GM12878 (cell line): Measurements from ENCODE around the gene SRGAP1. TPM values are rescaled to one million over a fixed set of nuclear protein-coding genes. Genes with fewer than 3 reads are reported as not detected.
A peak's percentile ranks its signal among the peaks of the same experiment; 100 is the strongest.

Source experiments
- ATAC-seq: fragments of 200-7000 bp; cut with Tn5 transposase; 3 replicates; pipeline ENCODE4 v1.9.1; 2020; ENCODE audit warnings: mild to moderate bottlenecking, moderate library complexity
- BruUV-seq: library from RNA; stranded (reverse); fragments of 400-500 nt; replicated peaks from 2 replicates; lab custom pipeline; 2021; lab: Mats Ljungman, UMichigan
- CTCF ChIA-PET: fragments of 300-600 bp; sonication (Branson Sonifier 250); formaldehyde crosslinking; extraction: SDS; loops from one replicate; lab custom pipeline; 2021; ENCODE audit warnings: inconsistent platforms; lab: Yijun Ruan, JAX
- POLR2A ChIA-PET: fragments of 350-600 bp; formaldehyde crosslinking; extraction: SDS; loops from one replicate; lab custom pipeline; 2021; ENCODE audit warnings: inconsistent platforms; lab: Charles Lee
- RAD21 ChIA-PET: fragments of 300-600 bp; sonication (Branson Sonifier 250); formaldehyde crosslinking; loops from one replicate; lab custom pipeline; 2023; ENCODE audit warnings: antibody characterized with exemption; ENCODE audit not compliant: unreplicated experiment; lab: Charles Lee
- SMC1A ChIA-PET: fragments of 300-600 bp; sonication (Branson Sonifier 250); formaldehyde crosslinking; loops from one replicate; lab custom pipeline; 2023; ENCODE audit not compliant: unreplicated experiment, uncharacterized antibody; lab: Charles Lee
- DNase-seq: peaks from one replicate; pipeline ENCODE4 v3.0.0-alpha.2; 2011; ENCODE audit warnings: low read depth, low spot score
- FAIRE-seq: peaks from 3 replicates; lab custom pipeline; 2011; peaks lifted over from hg19 to GRCh38; lab: Jason Lieb, UNC
- H2AFZ ChIP-seq: 2 replicates; pipeline ENCODE4 v1.6.0; 2011; ENCODE audit warnings: low read depth, low read length, control low read depth; ENCODE audit not compliant: control insufficient read depth
- H3K27ac ChIP-seq: 2 replicates; pipeline ENCODE4 v1.5.1; 2011; ENCODE audit warnings: control low read depth; ENCODE audit not compliant: control insufficient read depth, insufficient read depth
- H3K27me3 ChIP-seq, 2 experiments: replicated peaks in 1 of 2; 2 replicates each; pipeline versions ENCODE4 v1.6.0 to v1.6.1; 2011; ENCODE audit warnings: low read length in 1 of 2; ENCODE audit not compliant: control insufficient read depth in 2 of 2, insufficient read depth in 2 of 2
- H3K36me3 ChIP-seq, 2 experiments: 2 replicates each; pipeline ENCODE4 v1.5.1; 2011; ENCODE audit warnings: low read length in 1 of 2; ENCODE audit not compliant: control insufficient read depth in 2 of 2, insufficient read depth in 2 of 2
- H3K4me1 ChIP-seq: 2 replicates; pipeline ENCODE4 v1.6.1; 2011; ENCODE audit warnings: mild to moderate bottlenecking, low read length, moderate library complexity, mixed read lengths; ENCODE audit not compliant: control insufficient read depth, insufficient read depth
- H3K4me2 ChIP-seq: 2 replicates; pipeline ENCODE4 v1.6.0; 2011; ENCODE audit warnings: control low read depth; ENCODE audit not compliant: control insufficient read depth, insufficient read depth
- H3K4me3 ChIP-seq: fragments of 200-600 bp; sonication (generic); 2 replicates; pipeline ENCODE4 v1.5.1; 2016
- H3K79me2 ChIP-seq: 2 replicates; pipeline ENCODE4 v1.6.0; 2011; ENCODE audit warnings: low read length; ENCODE audit not compliant: control insufficient read depth, insufficient read depth
- H3K9ac ChIP-seq: 2 replicates; pipeline ENCODE4 v1.8.0; 2011; ENCODE audit warnings: low read length, control low read depth, mixed read lengths; ENCODE audit not compliant: control insufficient read depth, insufficient read depth
- H3K9me3 ChIP-seq: replicated peaks from 3 replicates; pipeline ENCODE4 v1.5.1; 2011; ENCODE audit warnings: mild to moderate bottlenecking, low read length; ENCODE audit not compliant: control insufficient read depth, insufficient read depth
- H4K20me1 ChIP-seq: 2 replicates; pipeline ENCODE4 v1.6.0; 2011; ENCODE audit not compliant: control insufficient read depth, insufficient read depth
- ATF7 ChIP-seq: fragments of 450-650 bp; IDR thresholded peaks from 2 replicates; pipeline ENCODE4 v1.6.1; 2016; ENCODE audit warnings: low read depth, mild to moderate bottlenecking
- EP300 ChIP-seq, 2 experiments: fragments of 150-350 bp in 1 of 2; IDR thresholded peaks; 2 replicates each; pipeline ENCODE4 v1.6.1; 2011 to 2012; ENCODE audit warnings: low read depth in 2 of 2, low read length in 2 of 2, borderline replicate concordance in 1 of 2, improper control_type of control experiment in 1 of 2, inconsistent platforms in 1 of 2; ENCODE audit not compliant: control insufficient read depth in 1 of 2
- NR2C2 ChIP-seq: IDR thresholded peaks from 2 replicates; pipeline ENCODE4 v1.6.1; 2011; ENCODE audit warnings: borderline replicate concordance, low read depth; ENCODE audit not compliant: control insufficient read depth, insufficient read length
- RUNX3 ChIP-seq: IDR thresholded peaks from 2 replicates; pipeline ENCODE4 v1.6.1; 2012; ENCODE audit warnings: low read length, inconsistent platforms
- ZSCAN29 ChIP-seq: fragments of 450-650 bp; IDR thresholded peaks from 2 replicates; pipeline ENCODE4 v1.6.1; 2017; ENCODE audit warnings: mild to moderate bottlenecking, moderate library complexity
- WGBS: methylation state at CpG from one replicate; pipeline ENCODE4 v1.1.6; 2016; ENCODE audit warnings: low lambda C conversion rate; ENCODE audit not compliant: insufficient replicate concordance, insufficient coverage; ENCODE audit errors: missing lambda C conversion rate; 5-methylcytosine and 5-hydroxymethylcytosine counted together
- in situ Hi-C: fragments of 300-500 bp; cut with MboI; formaldehyde crosslinking; loops from 9 replicates; pipeline ENCODE4 v1.14.3; 2018; ENCODE audit warnings: mixed read lengths
- intact Hi-C: fragments of 100-400 bp; cut with micrococcal nuclease; formaldehyde crosslinking; loops from one replicate; pipeline ENCODE4 v1.14.2; 2022; ENCODE audit not compliant: unreplicated experiment
- polyA plus RNA-seq, 11 experiments: library from polyadenylated mRNA; depleted of rRNA in 4 of 11; unstranded in 6 of 11; stranded (reverse) in 5 of 11; fragments of >200 nt; fragmentation: Nextera tagmentation in 4 of 11; fragmentation: Illumina TruSeq in 1 of 11; extraction: Ambion mirVana in 4 of 11; extraction: Trizol in 1 of 11; gene quantifications; 1 replicate in 1 of 11; 2 replicates in 10 of 11; pipeline versions ENCODE4 v1.2.1 to v1.2.3, GENCODE V29; 2011 to 2016; ENCODE audit warnings: inconsistent platforms in 2 of 11, missing spikeins in 2 of 11, low read depth in 1 of 11
- total RNA-seq, 4 experiments: library from RNA; depleted of rRNA in 3 of 4; stranded (reverse); fragments of >200 nt in 3 of 4; fragmentation: Illumina TruSeq in 1 of 4; extraction: Trizol in 1 of 4; gene quantifications; 2 replicates each; pipeline versions ENCODE4 v1.2.1 to v1.2.3, GENCODE V29; 2013 to 2021

SRGAP1 gene
- total and polyA plus RNA-seq, 10 of the 15 experiments (the other 5 are each of a cell fraction or from before 2014, with no cell fraction given) = 0.16 to 0.85 (median 0.46) TPM

GRCh38 chr12:63897931-63898330 lies 53.4 kb downstream of the SRGAP1 start:
- ChIA-PET CTCF (no interaction called here), POLR2A (interaction anchor here (0.6 to 0.8 kb wide), 2 partner anchors 8 to 10 kb away, joined by 3 to 4 read pairs; no protein-coding TSS in a partner anchor), RAD21 (no interaction called here), SMC1A (interaction anchor here (0.8 to 2.0 kb wide), 6 partner anchors 8 to 53 kb away, joined by 3 to 4 read pairs (median 3); partner anchors contain the start of gene SRGAP1)
- Histone ChIP-seq H3K27ac (no peak overlapping the region), H3K4me1 (no peaks in the 10 kb centered on the region), H3K79me2 (no peaks in the 10 kb centered on the region), H3K4me3 (no peak overlapping the region), H4K20me1 (no peaks in the 10 kb centered on the region), H3K9me3 (no peaks in the 10 kb centered on the region), H3K36me3 (no peaks in the 10 kb centered on the region), H2AFZ (no peak overlapping the region), H3K4me2 (no peak overlapping the region), H3K9ac (no peak overlapping the region), H3K27me3 (no peaks in the 10 kb centered on the region)
- FAIRE-seq (no peak), ATAC-seq (peak; percentile 37; the same call in 2 of the 3 replicates), DNase-seq (no peak)
- TF ChIP-seq NR2C2 (no peak), RUNX3 (peak; percentile 13; the same call in 1 of the 2 replicates)
- in situ Hi-C loops = no loop called here
- 28% methylated on average over 2 of the region's 2 CpGs for WGBS
- intact Hi-C loops = no loop called here
- no TSS peak for BruUV-seq

GRCh38 chr12:63898764-63899337 lies 54.4 kb downstream of the SRGAP1 start:
- ChIA-PET RAD21 (no interaction called here), SMC1A (interaction anchor here (0.8 to 2.0 kb wide), 5 partner anchors 9 to 54 kb away, joined by 3 to 4 read pairs (median 3); partner anchors contain the start of gene SRGAP1), POLR2A (no interaction called here), CTCF (no interaction called here)
- in situ Hi-C loops = no loop called here
- Histone ChIP-seq H3K4me3 (no peak overlapping the region), H3K27me3 (no peaks in the 10 kb centered on the region), H2AFZ (no peak overlapping the region), H3K4me2 (no peak overlapping the region), H3K36me3 (no peaks in the 10 kb centered on the region), H4K20me1 (no peaks in the 10 kb centered on the region), H3K9me3 (no peaks in the 10 kb centered on the region), H3K79me2 (no peaks in the 10 kb centered on the region), H3K4me1 (no peaks in the 10 kb centered on the region), H3K9ac (no peak overlapping the region), H3K27ac (no peak overlapping the region)
- WGBS = 30% methylated on average over 4 of the region's 4 CpGs
- intact Hi-C loops = no loop called here
- TF ChIP-seq EP300 (IDR thresholded peaks at IDR 0.05; ENCODE audit: borderline replicate concordance in 1 of 2, control insufficient read depth in 1 of 2, low read depth in 2 of 2, low read length in 2 of 2) = 0 out of 4 replicates have a peak, but pooled peaks of 1 of the 2 experiments have one; percentile 15
- TF ChIP-seq ATF7 = peak; percentile 59
- no peak for TF ChIP-seq ZSCAN29
- no peak for FAIRE-seq
- ATAC-seq = peak; percentile 68
- DNase-seq = no peak
- BruUV-seq = no TSS peak
